ENCODE measurements around the gene NPFF. TPM values are rescaled to one million over a fixed set of nuclear protein-coding genes. Genes with fewer than 3 reads are reported as not detected.

Gene NPFF
- polyA plus RNA-seq, 3 donors: 0.29 TPM; not detected in 2

- Histone ChIP-seq H4K20me1 (ENCODE audit: insufficient read depth, low read length) (peaks cover 67% of the 10 kb centered on the region), H3K4me2 (replicated peaks; ENCODE audit: extremely low read depth, low read length, poor library complexity, severe bottlenecking) (no peak overlapping the region), H3K36me3 (replicated peaks in 1 of 2; ENCODE audit: control insufficient read depth in 1 of 2, insufficient read depth in 2 of 2, low read length in 2 of 2) (peaks cover 53 to 82% of the 10 kb centered on the region in 2 donors), H3K4me3 (replicated peaks in 1 of 3; ENCODE audit: low read depth in 2 of 3, low read length in 3 of 3) (no peak overlapping the region), H3K9ac (ENCODE audit: insufficient read depth, low read length, poor library complexity, severe bottlenecking) (no peak overlapping the region), H3K4me1 (ENCODE audit: control insufficient read depth in 1 of 2, insufficient read depth in 2 of 2, low read length in 2 of 2) (no peaks in the 10 kb centered on the region), H3K79me2 (ENCODE audit: insufficient read depth, low read length) (no peaks in the 10 kb centered on the region), H3K27me3 (ENCODE audit: control insufficient read depth in 2 of 2, insufficient read depth in 2 of 2, low read length in 2 of 2) (no peaks in the 10 kb centered on the region), H3K9me3 (replicated peaks in 1 of 2; ENCODE audit: control insufficient read depth in 1 of 2, insufficient read depth in 1 of 2, low read length in 2 of 2) (no peaks in the 10 kb centered on the region), H2AFZ (ENCODE audit: insufficient read depth, low read depth, low read length, poor library complexity, severe bottlenecking) (no peak overlapping the region), H3K27ac (ENCODE audit: low read depth in 1 of 2, low read length in 2 of 2) (no peak overlapping the region)
- 90% methylated on average over 6 of the region's 10 CpGs for whole genome bisulfite sequencing (ENCODE audit: insufficient coverage)
- H3K9me3 Mint-ChIP-seq: peaks cover 0 to 1% (median 0%) of the 10 kb centered on the region in 7 donors
- peak overlapping the region in 4 of 7 donors; percentile 9 to 77 (median 71) for H3K27ac Mint-ChIP-seq
- DNase-seq: no peak
- H3K4me1 Mint-ChIP-seq: no peaks in the 10 kb centered on the region
- H3K27me3 Mint-ChIP-seq (ENCODE audit: low read depth in 3 of 3): peaks cover 0 to 2% (median 1%) of the 10 kb centered on the region in 3 donors
- H3K4me3 Mint-ChIP-seq: no peak overlapping the region
- H3K36me3 Mint-ChIP-seq: peaks cover 41 to 45% of the 10 kb centered on the region in 2 donors
- intact Hi-C loops (cut with micrococcal nuclease): no loop called here
- no peak for TF ChIP-seq CTCF (IDR thresholded peaks at IDR 0.05)
Observed at GRCh38 chr12:53484686-53485575, 22.4 kb downstream of the NPFF start.

GRCh38 chr12:53483979-53484377 lies 23.3 kb downstream of the NPFF start:
- WGBS (ENCODE audit: insufficient coverage): 100% methylated on average over 2 of the region's 4 CpGs
- no peak overlapping the region for H3K9ac ChIP-seq (ENCODE audit: insufficient read depth, low read length, poor library complexity, severe bottlenecking)
- no peaks in the 10 kb centered on the region for H3K27me3 ChIP-seq (ENCODE audit: control insufficient read depth in 2 of 2, insufficient read depth in 2 of 2, low read length in 2 of 2)
- intact Hi-C loops (cut with micrococcal nuclease): no loop called here
- TF ChIP-seq CTCF (IDR thresholded peaks at IDR 0.05): no peak
- H3K4me2 ChIP-seq (replicated peaks; ENCODE audit: extremely low read depth, low read length, poor library complexity, severe bottlenecking): no peak overlapping the region
- no peaks in the 10 kb centered on the region for H3K9me3 ChIP-seq (replicated peaks in 1 of 2; ENCODE audit: control insufficient read depth in 1 of 2, insufficient read depth in 1 of 2, low read length in 2 of 2)
- peaks cover 0 to 1% (median 0%) of the 10 kb centered on the region in 7 donors for H3K9me3 Mint-ChIP-seq
- H3K27me3 Mint-ChIP-seq (ENCODE audit: low read depth in 3 of 3): peaks cover 0 to 2% (median 1%) of the 10 kb centered on the region in 3 donors
- H3K4me3 ChIP-seq (replicated peaks in 1 of 3; ENCODE audit: low read depth in 2 of 3, low read length in 3 of 3): no peak overlapping the region
- H3K79me2 ChIP-seq (ENCODE audit: insufficient read depth, low read length): no peaks in the 10 kb centered on the region
- H3K27ac Mint-ChIP-seq: peak overlapping the region in 3 of 7 donors; percentile 21 to 68 (median 34)
- no peak for DNase-seq
- H3K4me1 ChIP-seq (ENCODE audit: control insufficient read depth in 1 of 2, insufficient read depth in 2 of 2, low read length in 2 of 2): no peaks in the 10 kb centered on the region
- peaks cover 77% of the 10 kb centered on the region for H4K20me1 ChIP-seq (ENCODE audit: insufficient read depth, low read length)
- peaks cover 61 to 91% of the 10 kb centered on the region in 2 donors for H3K36me3 ChIP-seq (replicated peaks in 1 of 2; ENCODE audit: control insufficient read depth in 1 of 2, insufficient read depth in 2 of 2, low read length in 2 of 2)
- H3K4me3 Mint-ChIP-seq: no peak overlapping the region
- no peak overlapping the region for H3K27ac ChIP-seq (ENCODE audit: low read depth in 1 of 2, low read length in 2 of 2)
- peaks cover 51 to 54% of the 10 kb centered on the region in 2 donors for H3K36me3 Mint-ChIP-seq
- H3K4me1 Mint-ChIP-seq: no peaks in the 10 kb centered on the region
- H2AFZ ChIP-seq (ENCODE audit: insufficient read depth, low read depth, low read length, poor library complexity, severe bottlenecking): no peak overlapping the region

All from CD14-positive monocyte (primary cell).